HFFc6 (cell line): ENCODE data around the gene NR3C2. TPM values are rescaled to one million over a fixed set of nuclear protein-coding genes. Genes with fewer than 3 reads are reported as not detected.

Experiments used
- DNase-seq: peaks from one replicate; pipeline ENCODE4 v3.0.0-alpha.2; 2018
- H3K27ac Mint-ChIP-seq: 2 replicates; pipeline ENCODE4 v1.8.0; 2020; ENCODE audit warnings: mild to moderate bottlenecking, mixed read lengths
- H3K27me3 Mint-ChIP-seq: 2 replicates; pipeline ENCODE4 v1.8.0; 2021; ENCODE audit warnings: mild to moderate bottlenecking, moderate library complexity, mixed read lengths; ENCODE audit not compliant: insufficient read depth
- H3K36me3 Mint-ChIP-seq: 2 replicates; pipeline ENCODE4 v1.8.0; 2021; ENCODE audit warnings: low read depth, mixed read lengths
- H3K4me1 Mint-ChIP-seq: 2 replicates; pipeline ENCODE4 v1.8.0; 2020; ENCODE audit warnings: low read depth, mixed read lengths
- H3K4me3 Mint-ChIP-seq: 2 replicates; pipeline ENCODE4 v1.8.0; 2020; ENCODE audit warnings: mild to moderate bottlenecking, moderate library complexity, mixed read lengths
- H3K9me3 Mint-ChIP-seq: 2 replicates; pipeline ENCODE4 v1.8.0; 2020; ENCODE audit warnings: mild to moderate bottlenecking, mixed read lengths
- CTCF ChIP-seq: fragments of 200-600 bp; sonication (generic); IDR thresholded peaks from 2 replicates; pipeline ENCODE4 v1.5.0; 2021; ENCODE audit warnings: antibody characterized with exemption, mild to moderate bottlenecking
- total RNA-seq, 6 experiments: library from RNA; stranded (reverse); fragmentation: NEBNext Ultra II Directional; extraction: Animal tissue kit (Norgen Biotek cat#: 25700); gene quantifications; 2 replicates in 1 of 6; 3 replicates in 5 of 6; pipeline ENCODE4 v1.2.3, GENCODE V29; 2021

The NR3C2 gene
- total RNA-seq, 6 experiments from 2014 or later, result 0.07 to 0.26 (median 0.11) TPM

DNA sequence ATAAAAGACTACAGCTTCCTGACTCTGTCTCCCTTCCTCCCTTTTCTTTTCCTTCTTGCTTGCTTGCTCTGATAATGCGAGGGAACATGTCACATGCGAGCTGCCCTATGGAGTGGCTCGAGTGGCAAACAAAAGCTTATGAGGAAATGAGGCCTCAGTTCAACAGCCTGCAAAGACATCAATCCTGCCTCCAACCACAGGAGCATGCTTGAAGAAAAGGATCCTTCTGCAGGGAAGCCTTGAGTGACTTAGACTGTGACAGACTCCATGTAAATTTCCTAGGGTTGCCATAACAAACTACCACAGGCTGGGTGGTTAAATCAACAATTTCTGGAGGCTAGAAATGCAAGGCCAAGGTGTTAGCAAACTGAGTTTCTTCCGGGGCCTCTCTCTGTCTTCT lies 152.5 kb downstream of the NR3C2 start:
- no peaks in the 10 kb centered on the region for H3K27me3 Mint-ChIP-seq

DNA sequence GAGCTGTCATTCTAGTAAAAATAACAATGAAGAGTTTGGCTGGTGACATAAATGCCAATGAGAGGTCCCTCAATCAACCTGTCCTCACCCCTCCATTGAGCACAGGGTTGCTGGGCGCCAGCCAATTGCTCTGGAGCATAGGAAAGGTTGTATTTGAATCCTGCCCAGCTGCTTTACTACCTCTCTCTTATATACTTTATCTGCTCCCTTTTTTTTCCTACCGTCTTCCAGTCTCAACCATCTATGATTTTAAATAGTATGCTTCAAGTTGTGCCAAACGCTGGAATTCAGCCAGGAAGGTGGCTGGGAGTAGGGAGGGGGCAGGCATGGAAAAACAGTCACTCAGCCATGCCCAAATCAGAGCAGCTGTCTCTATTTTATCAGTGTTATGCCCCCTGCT lies 153.8 kb downstream of the NR3C2 start:
- Mint-ChIP-seq H3K27ac (no peak overlapping the region), H3K36me3 (0 out of 2 replicates have a peak, but pooled peaks cover 3% of the 10 kb centered on the region), H3K27me3 (no peaks in the 10 kb centered on the region), H3K9me3 (peaks cover 7% of the 10 kb centered on the region), H3K4me3 (no peak overlapping the region), H3K4me1 (no peaks in the 10 kb centered on the region)
- DNase-seq, result no peak
- no peak for TF ChIP-seq CTCF

More for the DNA sequence above, 152.5 kb downstream of the NR3C2 start:
- H3K4me3 Mint-ChIP-seq, result no peak overlapping the region
- H3K9me3 Mint-ChIP-seq, result peaks cover 8% of the 10 kb centered on the region
- TF ChIP-seq CTCF, result no peak
- no peak overlapping the region for H3K27ac Mint-ChIP-seq
- DNase-seq, result no peak
- no peaks in the 10 kb centered on the region for H3K4me1 Mint-ChIP-seq
- no peaks in the 10 kb centered on the region for H3K36me3 Mint-ChIP-seq

GRCh38 chr4:148287111-148287510 lies 155.1 kb downstream of the NR3C2 start:
- no peak for TF ChIP-seq CTCF
- H3K27ac Mint-ChIP-seq, result no peak overlapping the region

GRCh38 chr4:148286012-148286411 lies 156.2 kb downstream of the NR3C2 start:
- no peak for TF ChIP-seq CTCF
- no peaks in the 10 kb centered on the region for H3K4me1 Mint-ChIP-seq
- no peaks in the 10 kb centered on the region for H3K27me3 Mint-ChIP-seq
- H3K4me3 Mint-ChIP-seq, result no peak overlapping the region
- H3K36me3 Mint-ChIP-seq, result 0 out of 2 replicates have a peak, but pooled peaks cover 3% of the 10 kb centered on the region
- peaks cover 7% of the 10 kb centered on the region for H3K9me3 Mint-ChIP-seq
- DNase-seq, result no peak
- H3K27ac Mint-ChIP-seq, result no peak overlapping the region

More at GRCh38 chr4:148287111-148287510, 155.1 kb downstream of the NR3C2 start:
- no peaks in the 10 kb centered on the region for H3K4me1 Mint-ChIP-seq
- 0 out of 2 replicates have a peak, but pooled peaks cover 3% of the 10 kb centered on the region for H3K36me3 Mint-ChIP-seq
- DNase-seq, result no peak
- H3K9me3 Mint-ChIP-seq, result peaks cover 7% of the 10 kb centered on the region
- no peaks in the 10 kb centered on the region for H3K27me3 Mint-ChIP-seq
- H3K4me3 Mint-ChIP-seq, result no peak overlapping the region

- Mint-ChIP-seq H3K27ac (no peak overlapping the region), H3K27me3 (no peaks in the 10 kb centered on the region), H3K4me3 (no peak overlapping the region), H3K9me3 (peaks cover 7% of the 10 kb centered on the region), H3K4me1 (no peaks in the 10 kb centered on the region), H3K36me3 (0 out of 2 replicates have a peak, but pooled peaks cover 3% of the 10 kb centered on the region)
- no peak for TF ChIP-seq CTCF
- no peak for DNase-seq
Measured at GRCh38 chr4:148283665-148284064, 158.5 kb downstream of the NR3C2 start.

DNA sequence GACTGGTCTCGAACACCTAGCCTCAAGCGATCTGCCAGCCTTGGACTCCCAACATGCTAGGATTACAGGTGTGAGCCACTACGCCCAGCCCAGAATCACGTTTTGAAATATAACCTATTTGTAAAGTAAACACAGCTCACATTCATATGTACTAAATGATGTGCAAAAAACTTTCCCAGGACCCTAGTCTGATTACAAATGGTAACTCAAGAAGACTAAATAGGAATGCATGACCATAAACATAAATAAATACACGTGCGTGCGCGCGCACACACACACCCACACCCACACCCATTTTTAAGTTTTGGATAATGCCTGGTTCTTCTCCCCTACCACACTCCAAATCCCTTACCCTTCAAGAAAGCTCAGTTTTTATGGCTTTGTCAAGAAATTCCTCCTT lies 163.9 kb downstream of the NR3C2 start:
- Mint-ChIP-seq H3K4me3 (no peak overlapping the region), H3K27me3 (no peaks in the 10 kb centered on the region), H3K9me3 (peaks cover 16% of the 10 kb centered on the region), H3K4me1 (no peaks in the 10 kb centered on the region), H3K27ac (no peak overlapping the region), H3K36me3 (0 out of 2 replicates have a peak, but pooled peaks cover 6% of the 10 kb centered on the region)
- TF ChIP-seq CTCF, result no peak
- DNase-seq, result no peak
